Glutamatergic neuron (in vitro differentiated cells): ENCODE measurements around the gene KRT83. TPM values are rescaled to one million over a fixed set of nuclear protein-coding genes. Genes with fewer than 3 reads are reported as not detected.

Experiments
- DNase-seq: peaks from one replicate; pipeline ENCODE4 v3.0.0; 2022
- H3K27ac Mint-ChIP-seq: one replicate; pipeline ENCODE4 v1.8.0; 2020; ENCODE audit warnings: mild to moderate bottlenecking, mixed read lengths, inconsistent platforms; ENCODE audit not compliant: unreplicated experiment
- H3K27me3 Mint-ChIP-seq: one replicate; pipeline ENCODE4 v1.8.0; 2020; ENCODE audit warnings: mild to moderate bottlenecking, moderate library complexity, mixed read lengths, inconsistent platforms; ENCODE audit not compliant: unreplicated experiment
- H3K36me3 Mint-ChIP-seq: one replicate; pipeline ENCODE4 v1.8.0; 2020; ENCODE audit warnings: mild to moderate bottlenecking, mixed read lengths, inconsistent platforms; ENCODE audit not compliant: unreplicated experiment
- H3K4me1 Mint-ChIP-seq: one replicate; pipeline ENCODE4 v1.8.0; 2020; ENCODE audit warnings: mild to moderate bottlenecking, low read depth, mixed read lengths, inconsistent platforms; ENCODE audit not compliant: unreplicated experiment
- H3K4me3 Mint-ChIP-seq: one replicate; pipeline ENCODE4 v1.8.0; 2020; ENCODE audit warnings: mild to moderate bottlenecking, mixed read lengths, inconsistent platforms; ENCODE audit not compliant: unreplicated experiment
- H3K9me3 Mint-ChIP-seq: one replicate; pipeline ENCODE4 v1.8.0; 2020; ENCODE audit warnings: mild to moderate bottlenecking, moderate library complexity, mixed read lengths, inconsistent platforms; ENCODE audit not compliant: unreplicated experiment
- CTCF ChIP-seq: fragments of 200-600 bp; sonication (generic); IDR thresholded peaks from one replicate; pipeline ENCODE4 v1.5.0; 2021; ENCODE audit not compliant: partially characterized antibody, unreplicated experiment
- total RNA-seq: library from RNA; stranded (reverse); fragmentation: NEBNext Ultra II Directional; extraction: Animal tissue kit (Norgen Biotek cat#: 25700); gene quantifications from one replicate; pipeline ENCODE4 v1.2.1, GENCODE V29; 2021; ENCODE audit not compliant: unreplicated experiment

The KRT83 gene
- total RNA-seq, 1 donor from 2014 or later: not detected

GRCh38 chr12:52285172-52285745 is 35.9 kb downstream of the KRT83 start:
- Mint-ChIP-seq H3K27ac (no peak overlapping the region), H3K4me1 (no peaks in the 10 kb centered on the region), H3K27me3 (peaks cover 2% of the 10 kb centered on the region), H3K4me3 (no peak overlapping the region), H3K36me3 (no peaks in the 10 kb centered on the region), H3K9me3 (peaks cover 7% of the 10 kb centered on the region)
- no peak for TF ChIP-seq CTCF
- DNase-seq: no peak

- H3K4me3 Mint-ChIP-seq: no peak overlapping the region
- no peak for TF ChIP-seq CTCF
- H3K9me3 Mint-ChIP-seq: peaks cover 7% of the 10 kb centered on the region
- DNase-seq: no peak
- H3K27ac Mint-ChIP-seq: no peak overlapping the region
- no peaks in the 10 kb centered on the region for H3K36me3 Mint-ChIP-seq
- no peaks in the 10 kb centered on the region for H3K4me1 Mint-ChIP-seq
- H3K27me3 Mint-ChIP-seq: peaks cover 2% of the 10 kb centered on the region
Observed at GRCh38 chr12:52284562-52285171, 36.5 kb downstream of the KRT83 start.

- Mint-ChIP-seq H3K9me3 (peaks cover 1% of the 10 kb centered on the region), H3K4me1 (no peaks in the 10 kb centered on the region), H3K4me3 (no peak overlapping the region), H3K27me3 (peaks cover 4% of the 10 kb centered on the region), H3K27ac (no peak overlapping the region), H3K36me3 (no peaks in the 10 kb centered on the region)
- no peak for DNase-seq
- no peak for TF ChIP-seq CTCF
Observed at GRCh38 chr12:52280796-52281560, 40.2 kb downstream of the KRT83 start.

GRCh38 chr12:52280319-52280795 is 40.8 kb downstream of the KRT83 start:
- TF ChIP-seq CTCF: no peak
- H3K27me3 Mint-ChIP-seq: peaks cover 2% of the 10 kb centered on the region
- no peaks in the 10 kb centered on the region for H3K36me3 Mint-ChIP-seq
- H3K9me3 Mint-ChIP-seq: peaks cover 1% of the 10 kb centered on the region
- DNase-seq: no peak
- no peak overlapping the region for H3K4me3 Mint-ChIP-seq
- H3K4me1 Mint-ChIP-seq: no peaks in the 10 kb centered on the region
- no peak overlapping the region for H3K27ac Mint-ChIP-seq
